Endodermal cell (in vitro differentiated cells): ENCODE data around the gene ATP2B2. TPM values are rescaled to one million over a fixed set of nuclear protein-coding genes. Genes with fewer than 3 reads are reported as not detected.

Experiments used
- DNase-seq: peaks from one replicate; pipeline ENCODE4 v3.0.0-alpha.2; 2017
- H3K27ac ChIP-seq: 2 replicates; pipeline ENCODE4 v1.5.1; 2013; ENCODE audit warnings: mild to moderate bottlenecking, low read depth, low read length, moderate library complexity
- H3K27me3 ChIP-seq: 2 replicates; pipeline ENCODE4 v1.6.1; 2013; ENCODE audit warnings: mild to moderate bottlenecking, low read length, moderate library complexity; ENCODE audit not compliant: insufficient read depth, control insufficient read depth, poor library complexity, severe bottlenecking
- H3K36me3 ChIP-seq: 2 replicates; pipeline ENCODE4 v1.7.0; 2013; ENCODE audit warnings: mild to moderate bottlenecking, low read length, moderate library complexity; ENCODE audit not compliant: control insufficient read depth, insufficient read depth
- H3K4me1 ChIP-seq: one replicate; pipeline ENCODE4 v1.7.0; 2013; ENCODE audit warnings: low read length; ENCODE audit not compliant: control insufficient read depth, insufficient read depth
- H3K4me3 ChIP-seq: 2 replicates; pipeline ENCODE4 v1.5.1; 2013; ENCODE audit warnings: mild to moderate bottlenecking, low read length, moderate library complexity
- H3K9ac ChIP-seq: 2 replicates; pipeline ENCODE4 v1.6.1; 2013; ENCODE audit warnings: mild to moderate bottlenecking, low read length, moderate library complexity; ENCODE audit not compliant: poor library complexity, severe bottlenecking; ENCODE audit errors: extremely low read depth
- H3K9me3 ChIP-seq: 2 replicates; pipeline ENCODE4 v1.6.1; 2013; ENCODE audit warnings: mild to moderate bottlenecking, low read length, moderate library complexity; ENCODE audit not compliant: control insufficient read depth
- H3K27ac Mint-ChIP-seq: 2 replicates; pipeline ENCODE4 v1.8.0; 2020; ENCODE audit warnings: mixed read lengths
- H3K27me3 Mint-ChIP-seq: 2 replicates; pipeline ENCODE4 v1.8.0; 2021; ENCODE audit warnings: mild to moderate bottlenecking, mixed read lengths; ENCODE audit not compliant: insufficient read depth
- H3K36me3 Mint-ChIP-seq: 2 replicates; pipeline ENCODE4 v1.8.0; 2020; ENCODE audit warnings: low read depth, mixed read lengths
- H3K4me1 Mint-ChIP-seq: 2 replicates; pipeline ENCODE4 v1.8.0; 2020; ENCODE audit warnings: mixed read lengths
- H3K4me3 Mint-ChIP-seq: 2 replicates; pipeline ENCODE4 v1.8.0; 2020; ENCODE audit warnings: mild to moderate bottlenecking, moderate library complexity, mixed read lengths
- H3K9me3 Mint-ChIP-seq: 2 replicates; pipeline ENCODE4 v1.8.0; 2020; ENCODE audit warnings: mild to moderate bottlenecking, mixed read lengths
- CTCF ChIP-seq: fragments of 200-600 bp; sonication (generic); conservative IDR thresholded peaks from 2 replicates; pipeline ENCODE4 v1.5.0; 2021; ENCODE audit warnings: antibody characterized with exemption, mild to moderate bottlenecking
- WGBS, 2 experiments: methylation state at CpG; one replicate each; pipeline versions ENCODE4 v1.1.5 to v1.1.7; 2013; ENCODE audit warnings: missing lambda C conversion rate in 2 of 2, mixed read lengths in 1 of 2; ENCODE audit not compliant: insufficient coverage in 1 of 2, insufficient read length in 1 of 2; 5-methylcytosine and 5-hydroxymethylcytosine counted together
- total RNA-seq, 2 donors: library from RNA; stranded (reverse); fragmentation: NEBNext Ultra II Directional in 1 of 2; extraction: Animal tissue kit (Norgen Biotek cat#: 25700) in 1 of 2; gene quantifications; 2 replicates in 1 of 2; 3 replicates in 1 of 2; pipeline ENCODE4 v1.2.1, GENCODE V29; 2021

ATP2B2 gene
- total RNA-seq, 2 donors from 2014 or later, result 0.09 TPM; not detected in 1

GRCh38 chr3:10371167-10371566 is 134.2 kb downstream of the ATP2B2 start:
- Mint-ChIP-seq H3K36me3 (no peaks in the 10 kb centered on the region), H3K4me1 (no peaks in the 10 kb centered on the region), H3K4me3 (no peak overlapping the region), H3K9me3 (no peaks in the 10 kb centered on the region), H3K27me3 (no peaks in the 10 kb centered on the region), H3K27ac (no peak overlapping the region)
- Histone ChIP-seq H3K9me3 (no peaks in the 10 kb centered on the region), H3K36me3 (no peaks in the 10 kb centered on the region), H3K4me1 (no peaks in the 10 kb centered on the region), H3K27ac (no peak overlapping the region), H3K9ac (no peak overlapping the region), H3K4me3 (no peak overlapping the region), H3K27me3 (no peaks in the 10 kb centered on the region)
- no peak for DNase-seq
- no peak for TF ChIP-seq CTCF
- 92 to 96% methylated on average over 3 of the region's 3 CpGs for WGBS, 2 experiments

- no peaks in the 10 kb centered on the region for H3K9me3 ChIP-seq
- H3K4me3 Mint-ChIP-seq, result no peak overlapping the region
- no peaks in the 10 kb centered on the region for H3K36me3 ChIP-seq
- H3K27ac ChIP-seq, result no peak overlapping the region
- no peak for TF ChIP-seq CTCF
- no peaks in the 10 kb centered on the region for H3K27me3 ChIP-seq
- H3K27ac Mint-ChIP-seq, result no peak overlapping the region
- H3K36me3 Mint-ChIP-seq, result no peaks in the 10 kb centered on the region
- no peak for DNase-seq
- no peaks in the 10 kb centered on the region for H3K9me3 Mint-ChIP-seq
- WGBS, 2 experiments, result 85 to 92% methylated on average over 3 to 10 of the region's 10 CpGs
- H3K4me1 Mint-ChIP-seq, result no peaks in the 10 kb centered on the region
- no peaks in the 10 kb centered on the region for H3K4me1 ChIP-seq
- no peak overlapping the region for H3K9ac ChIP-seq
- no peaks in the 10 kb centered on the region for H3K27me3 Mint-ChIP-seq
- H3K4me3 ChIP-seq, result no peak overlapping the region
Observed at GRCh38 chr3:10370429-10370828, 135.0 kb downstream of the ATP2B2 start.

- no peaks in the 10 kb centered on the region for H3K4me1 Mint-ChIP-seq
- H3K27ac Mint-ChIP-seq, result no peak overlapping the region
- Histone ChIP-seq H3K27ac (no peak overlapping the region), H3K27me3 (no peaks in the 10 kb centered on the region), H3K9ac (no peak overlapping the region), H3K4me1 (no peaks in the 10 kb centered on the region), H3K9me3 (no peaks in the 10 kb centered on the region), H3K4me3 (no peak overlapping the region), H3K36me3 (no peaks in the 10 kb centered on the region)
- H3K4me3 Mint-ChIP-seq, result no peak overlapping the region
- DNase-seq, result no peak
- 80 to 90% methylated on average over 2 of the region's 2 CpGs for WGBS, 2 experiments
- H3K9me3 Mint-ChIP-seq, result peaks cover under 1% of the 10 kb centered on the region
- TF ChIP-seq CTCF, result no peak
- no peaks in the 10 kb centered on the region for H3K36me3 Mint-ChIP-seq
- H3K27me3 Mint-ChIP-seq, result no peaks in the 10 kb centered on the region
Observed at GRCh38 chr3:10368512-10368911, 136.9 kb downstream of the ATP2B2 start.
